K562 (cell line): ENCODE measurements around the gene ARMH4. TPM values are rescaled to one million over a fixed set of nuclear protein-coding genes. Genes with fewer than 3 reads are reported as not detected.
A peak's percentile ranks its signal among the peaks of the same experiment; 100 is the strongest.

Experiments used
- ATAC-seq: fragments of 200-7000 bp; cut with Tn5 transposase; 3 replicates; pipeline ENCODE4 v1.9.1; 2020; ENCODE audit warnings: moderate library complexity
- BruUV-seq: library from RNA; stranded (reverse); fragments of 400-500 nt; replicated peaks from 2 replicates; lab custom pipeline; 2021; lab: Mats Ljungman, UMichigan
- CTCF ChIA-PET: fragments of 300-600 bp; formaldehyde crosslinking; extraction: SDS; loops from one replicate; lab custom pipeline; 2021; ENCODE audit warnings: low intra/inter-chr PET ratio; lab: Yijun Ruan, JAX
- POLR2A ChIA-PET: fragments of 300-600, 350-650 bp; sonication (Branson Sonifier 250); formaldehyde crosslinking; extraction: SDS; loops from one replicate; lab custom pipeline; 2021; ENCODE audit warnings: antibody characterized with exemption, inconsistent platforms; lab: Yijun Ruan, JAX
- DNase-seq, 4 experiments: peaks; one replicate each; pipeline versions ENCODE4 v3.0.0 to v3.0.0-alpha.2; 2011 to 2018; ENCODE audit warnings: low spot score in 3 of 4, mixed read lengths in 3 of 4; ENCODE audit errors: extremely low read depth in 1 of 4
- FAIRE-seq: peaks from 2 replicates; lab custom pipeline; 2011; peaks lifted over from hg19 to GRCh38; lab: Jason Lieb, UNC
- H2AFZ ChIP-seq: 2 replicates; pipeline ENCODE4 v1.6.0; 2011; ENCODE audit warnings: low read depth, low read length, control low read depth, inconsistent platforms
- H3K27ac ChIP-seq: fragments of 200-600 bp; 3 replicates; pipeline ENCODE4 v1.8.0; 2011; ENCODE audit warnings: low read depth, mild to moderate bottlenecking, control low read depth, inconsistent platforms, low read length, moderate library complexity, mixed read lengths; ENCODE audit errors: extremely low read depth
- H3K27me3 ChIP-seq, 2 experiments: fragments of 300-600 bp in 1 of 2; 2 replicates in 1 of 2; 3 replicates in 1 of 2; pipeline versions ENCODE4 v1.6.0 to v1.8.0; 2011; ENCODE audit warnings: inconsistent platforms in 2 of 2, low read length in 2 of 2, mild to moderate bottlenecking in 1 of 2, mixed read lengths in 1 of 2, moderate library complexity in 1 of 2; ENCODE audit not compliant: control insufficient read depth in 2 of 2, insufficient read depth in 2 of 2
- H3K36me3 ChIP-seq: fragments of 300-600 bp; 3 replicates; pipeline ENCODE4 v1.8.0; 2011; ENCODE audit warnings: mild to moderate bottlenecking, low read length, inconsistent platforms; ENCODE audit not compliant: control insufficient read depth, insufficient read depth
- H3K4me1 ChIP-seq, 2 experiments: fragments of 200-600 bp in 1 of 2; replicated peaks in 1 of 2; 2 replicates in 1 of 2; 3 replicates in 1 of 2; pipeline versions ENCODE4 v1.5.1 to v1.8.0; 2011; ENCODE audit warnings: inconsistent platforms in 2 of 2, low read length in 2 of 2, mild to moderate bottlenecking in 1 of 2, mixed read lengths in 1 of 2, moderate library complexity in 1 of 2; ENCODE audit not compliant: control insufficient read depth in 2 of 2, insufficient read depth in 2 of 2
- H3K4me2 ChIP-seq: 2 replicates; pipeline ENCODE4 v1.6.1; 2011; ENCODE audit warnings: low read length, control low read depth, inconsistent platforms, mixed read lengths; ENCODE audit not compliant: insufficient read depth
- H3K4me3 ChIP-seq: fragments of 200-600 bp; sonication (generic), shearing (Covaris generic); 2 replicates; pipeline ENCODE4 v1.5.1; 2016; ENCODE audit warnings: control low read depth, inconsistent platforms
- H3K79me2 ChIP-seq: fragments of 200-600 bp; 3 replicates; pipeline ENCODE4 v1.8.0; 2011; ENCODE audit warnings: low read length, inconsistent platforms; ENCODE audit not compliant: control insufficient read depth, insufficient read depth
- H3K9ac ChIP-seq, 2 experiments: 2 replicates each; pipeline versions ENCODE4 v1.6.0 to v1.6.1; 2011; ENCODE audit warnings: low read depth in 2 of 2, low read length in 2 of 2, control low read depth in 1 of 2, inconsistent platforms in 1 of 2, mild to moderate bottlenecking in 1 of 2, mixed read lengths in 1 of 2; ENCODE audit not compliant: insufficient read depth in 1 of 2
- H3K9me1 ChIP-seq: one replicate; pipeline ENCODE4 v1.6.0; 2011; ENCODE audit warnings: inconsistent platforms, mild to moderate bottlenecking, low read length, moderate library complexity; ENCODE audit not compliant: control insufficient read depth, insufficient read depth
- H3K9me3 ChIP-seq: replicated peaks from 2 replicates; pipeline ENCODE4 v1.5.1; 2011; ENCODE audit warnings: low read depth, low read length, inconsistent platforms; ENCODE audit not compliant: control insufficient read depth, insufficient read depth
- H4K20me1 ChIP-seq: replicated peaks from 2 replicates; pipeline ENCODE4 v1.6.1; 2011; ENCODE audit warnings: low read length, inconsistent platforms, mixed read lengths; ENCODE audit not compliant: control insufficient read depth, insufficient read depth
- MAFK ChIP-seq: IDR thresholded peaks from 2 replicates; pipeline ENCODE4 v1.6.1; 2011; ENCODE audit warnings: low read length, improper control_type of control experiment
- NCOA2 ChIP-seq, 2 experiments: fragments of 450-650 bp; IDR thresholded peaks; 2 replicates each; pipeline ENCODE4 v1.6.1; 2018; ENCODE audit warnings: mild to moderate bottlenecking in 2 of 2, moderate library complexity in 1 of 2; ENCODE audit not compliant: partially characterized antibody in 2 of 2
- REST ChIP-seq, 2 experiments: fragments of 450-650 bp; formaldehyde crosslinking in 1 of 2; IDR thresholded peaks; 2 replicates each; pipeline versions ENCODE4 v1.4.0 to v1.6.1; 2014 to 2020; ENCODE audit warnings: mild to moderate bottlenecking in 2 of 2, borderline replicate concordance in 1 of 2, low read depth in 1 of 2
- ZBTB49 ChIP-seq: sonication (generic); formaldehyde crosslinking; IDR thresholded peaks from 2 replicates; pipeline ENCODE4 v1.8.0; 2022; ENCODE audit warnings: missing genetic modification reagents, mild to moderate bottlenecking, borderline replicate concordance
- ZNF316 ChIP-seq: fragments of 450-650 bp; IDR thresholded peaks from 2 replicates; pipeline ENCODE4 v1.6.1; 2016
- ZNF699 ChIP-seq: fragments of 250-450 bp; sonication (Bioruptor Pico); IDR thresholded peaks from 2 replicates; pipeline ENCODE4 v1.8.0; 2021; ENCODE audit warnings: mild to moderate bottlenecking, moderate library complexity; ENCODE audit not compliant: insufficient replicate concordance
- ZSCAN32 ChIP-seq: fragments of 450-650 bp; formaldehyde crosslinking; IDR thresholded peaks from 2 replicates; pipeline ENCODE4 v1.4.0; 2020; ENCODE audit warnings: mild to moderate bottlenecking, moderate library complexity
- WGBS: fragments of 100-300 bp; shearing (Covaris generic); methylation state at CpG from one replicate; pipeline ENCODE4 v1.1.6; 2016; ENCODE audit warnings: low coverage, mixed read lengths; ENCODE audit not compliant: insufficient coverage; ENCODE audit errors: missing lambda C conversion rate; 5-methylcytosine and 5-hydroxymethylcytosine counted together
- in situ Hi-C: fragments of 300-500 bp; cut with MboI; formaldehyde crosslinking; loops from 4 replicates; pipeline ENCODE4 v1.15.0; 2018; ENCODE audit warnings: inconsistent platforms, mixed read lengths
- intact Hi-C: fragments of 100-400 bp; cut with micrococcal nuclease; formaldehyde crosslinking; loops from 2 replicates; pipeline ENCODE4 v1.14.2; 2022
- polyA plus RNA-seq, 8 experiments: library from polyadenylated mRNA; depleted of rRNA in 4 of 8; stranded (reverse) in 5 of 8; unstranded in 3 of 8; fragments of >200 nt; fragmentation: Nextera tagmentation in 2 of 8; fragmentation: Illumina TruSeq in 1 of 8; extraction: Ambion mirVana in 2 of 8; extraction: Trizol in 1 of 8; gene quantifications; 2 replicates each; pipeline versions ENCODE4 v1.2.1 to v1.2.3, GENCODE V29; 2011 to 2014; ENCODE audit warnings: inconsistent platforms in 1 of 8, missing spikeins in 1 of 8
- total RNA-seq, 7 experiments: library from RNA; depleted of rRNA in 6 of 7; stranded (reverse); fragments of >200 nt in 6 of 7; fragmentation: Illumina TruSeq in 2 of 7; extraction: Trizol in 2 of 7; gene quantifications; 2 replicates each; pipeline versions ENCODE4 v1.2.1 to v1.2.3, GENCODE V29; 2011 to 2021; ENCODE audit warnings: low replicate concordance in 1 of 7

Gene ARMH4
- total and polyA plus RNA-seq, 9 of the 15 experiments (the other 6 are each of a cell fraction or from before 2014, with no cell fraction given) = 0.06 to 0.98 (median 0.07) TPM; not detected in 2

GRCh38 chr14:58100735-58101368 is 51.2 kb downstream of the ARMH4 start (continued):
- no peak for TF ChIP-seq ZNF699 (CRISPR knock-in tag)
- TF ChIP-seq ZBTB49 (CRISPR knock-in tag) = no peak

GRCh38 chr14:58099682-58100081 is 52.3 kb downstream of the ARMH4 start:
- H3K9me3 ChIP-seq = no peaks in the 10 kb centered on the region
- H2AFZ ChIP-seq = no peak overlapping the region
- in situ Hi-C loops = loop anchor here (25.0 kb wide), 1 partner anchor 263 kb away; no protein-coding TSS in a partner anchor
- TF ChIP-seq MAFK (0 out of 2 replicates have a peak, but pooled peaks have one; percentile 16), REST (IDR thresholded peaks at IDR 0.05; ENCODE audit: borderline replicate concordance) (no peak), REST (CRISPR knock-in tag; IDR thresholded peaks at IDR 0.05; ENCODE audit: low read depth) (no peak), ZSCAN32 (CRISPR knock-in tag) (no peak), NCOA2 (IDR thresholded peaks at IDR 0.05; ENCODE audit: partially characterized antibody in 2 of 2) (no peak), ZNF316 (0 out of 2 replicates have a peak, but pooled peaks have one; percentile 3)
- TF ChIP-seq, all 486 proteins: peak for 2
- WGBS = 2% methylated on average over 5 of the region's 5 CpGs
- no peak for FAIRE-seq
- POLR2A ChIA-PET = no interaction called here
- H3K4me3 ChIP-seq = no peak overlapping the region
- H3K36me3 ChIP-seq = no peaks in the 10 kb centered on the region
- H3K9ac ChIP-seq = no peak overlapping the region
- CTCF ChIA-PET = no interaction called here
- no TSS peak for BruUV-seq
- peaks cover 4 to 9% of the 10 kb centered on the region in 2 experiments; a peak in 2 of 5 replicates for H3K27me3 ChIP-seq
- H3K79me2 ChIP-seq = no peaks in the 10 kb centered on the region
- no peak overlapping the region for H3K27ac ChIP-seq
- no peaks in the 10 kb centered on the region for H3K4me1 ChIP-seq
- H3K9me1 ChIP-seq = no peaks in the 10 kb centered on the region
- no peak for ATAC-seq
- DNase-seq = no peak
- H4K20me1 ChIP-seq = no peaks in the 10 kb centered on the region
- H3K4me2 ChIP-seq = no peak overlapping the region
- intact Hi-C loops = no loop called here
